Fibroblast of peridontal ligament (primary cell): ENCODE results near the gene KDM4F.
"Not testable (repeated sequence)": the region's sequence is repeated elsewhere in the genome, so short reads cannot be mapped to it uniquely, and the experiment has no call there.

Experiments
- DNase-seq: peaks from one replicate; pipeline ENCODE4 v3.0.0-alpha.2; 2010; ENCODE audit errors: extremely low read depth

KDM4F gene

GRCh38 chr11:95049122-95049521, at the start of gene KDM4F:
TSS of gene KDM4F (plus strand) at chr11:95049422.
- DNase-seq = not testable (repeated sequence)

GRCh38 chr11:95003716-95004115, 45.5 kb upstream of the KDM4F start:
- no peak for DNase-seq

GRCh38 chr11:95005642-95006041, 43.6 kb upstream of the KDM4F start:
- no peak for DNase-seq

- no peak for DNase-seq
These were observed 37.8 kb upstream of the KDM4F start for GRCh38 chr11:95011376-95011775.

- DNase-seq = no peak
These were observed 34.9 kb upstream of the KDM4F start for GRCh38 chr11:95014184-95014821.

GRCh38 chr11:95016139-95016538, 33.1 kb upstream of the KDM4F start:
- no peak for DNase-seq

GRCh38 chr11:95021468-95021867, 27.8 kb upstream of the KDM4F start:
- not testable (repeated sequence) for DNase-seq

- DNase-seq = no peak
These were observed 24.3 kb upstream of the KDM4F start, which contains the start of gene KDM4E for GRCh38 chr11:95024958-95025357. TSS of gene KDM4E (plus strand) at chr11:95025258. CDS start at chr11:95025558, 300 bp downstream.

- not testable (repeated sequence) for DNase-seq
These were observed 23.6 kb upstream of the KDM4F start for GRCh38 chr11:95025594-95025993.

GRCh38 chr11:95028357-95028756, 20.9 kb upstream of the KDM4F start:
- no peak for DNase-seq

- no peak for DNase-seq
These were observed 16.2 kb upstream of the KDM4F start for GRCh38 chr11:95033051-95033450.

GRCh38 chr11:95035316-95035715, 13.9 kb upstream of the KDM4F start:
- DNase-seq = no peak

- not testable (repeated sequence) for DNase-seq
These were observed 11.7 kb upstream of the KDM4F start for GRCh38 chr11:95037356-95038035.

- DNase-seq = no peak
These were observed 7.0 kb upstream of the KDM4F start for GRCh38 chr11:95042239-95042638.

GRCh38 chr11:95042906-95043305, 6.3 kb upstream of the KDM4F start:
- DNase-seq = no peak

GRCh38 chr11:95044010-95044409, 5.2 kb upstream of the KDM4F start:
- DNase-seq = no peak

GRCh38 chr11:95045812-95046211, 3.4 kb upstream of the KDM4F start:
- DNase-seq = no peak

GRCh38 chr11:95050595-95051202, 1.5 kb downstream of the KDM4F start:
- DNase-seq = no peak

- DNase-seq = no peak
These were observed 5.1 kb downstream of the KDM4F start for GRCh38 chr11:95054356-95054755.

- DNase-seq = no peak
These were observed 6.2 kb downstream of the KDM4F start for GRCh38 chr11:95055283-95055897.

- no peak for DNase-seq
These were observed 8.7 kb downstream of the KDM4F start for GRCh38 chr11:95057959-95058358.

GRCh38 chr11:95058621-95059020, 9.4 kb downstream of the KDM4F start:
- DNase-seq = no peak

GRCh38 chr11:95059046-95059445, 9.8 kb downstream of the KDM4F start:
- DNase-seq = no peak
